ENCODE measurements around the gene RBM33.

DNA sequence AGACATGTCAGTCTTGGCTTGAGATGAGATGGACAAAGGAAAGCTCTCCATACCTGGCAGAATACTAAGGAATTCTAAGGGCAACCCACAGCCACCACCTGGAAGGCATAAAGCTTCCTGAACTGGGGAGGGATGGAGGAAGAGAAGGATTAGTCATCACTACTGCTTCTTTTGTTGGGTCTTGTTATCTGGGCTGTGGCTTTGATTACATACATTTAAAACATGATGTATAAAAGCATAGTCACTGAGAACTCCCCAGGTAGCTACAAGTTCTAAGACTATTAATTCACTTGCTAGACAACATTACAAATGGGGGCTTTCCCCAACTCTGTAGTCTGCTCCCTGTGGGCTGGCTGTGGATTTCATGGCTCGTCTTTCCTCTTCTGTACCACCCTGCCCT, 58.2 kb downstream of the RBM33 start:
- TF ChIP-seq POLR2A (IDR thresholded peaks at IDR 0.05; ENCODE audit: low read depth, low read length) (no peak), CEBPB (IDR thresholded peaks at IDR 0.05; ENCODE audit: low read depth, low read length) (no peak), MAFK (IDR thresholded peaks at IDR 0.05; ENCODE audit: low read depth, low read length) (no peak), FOS (IDR thresholded peaks at IDR 0.05; ENCODE audit: low read depth, low read length) (no peak), RAD21 (IDR thresholded peaks at IDR 0.05; ENCODE audit: low read length) (no peak), SMC3 (IDR thresholded peaks at IDR 0.05; ENCODE audit: low read depth, low read length) (no peak)
- TF ChIP-seq, protein P1, sequence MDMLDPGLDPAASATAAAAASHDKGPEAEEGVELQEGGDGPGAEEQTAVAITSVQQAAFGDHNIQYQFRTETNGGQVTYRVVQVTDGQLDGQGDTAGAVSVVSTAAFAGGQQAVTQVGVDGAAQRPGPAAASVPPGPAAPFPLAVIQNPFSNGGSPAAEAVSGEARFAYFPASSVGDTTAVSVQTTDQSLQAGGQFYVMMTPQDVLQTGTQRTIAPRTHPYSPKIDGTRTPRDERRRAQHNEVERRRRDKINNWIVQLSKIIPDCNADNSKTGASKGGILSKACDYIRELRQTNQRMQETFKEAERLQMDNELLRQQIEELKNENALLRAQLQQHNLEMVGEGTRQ (IDR thresholded peaks at IDR 0.05; ENCODE audit: low read depth, low read length) = no peak
- TF ChIP-seq, protein P2, sequence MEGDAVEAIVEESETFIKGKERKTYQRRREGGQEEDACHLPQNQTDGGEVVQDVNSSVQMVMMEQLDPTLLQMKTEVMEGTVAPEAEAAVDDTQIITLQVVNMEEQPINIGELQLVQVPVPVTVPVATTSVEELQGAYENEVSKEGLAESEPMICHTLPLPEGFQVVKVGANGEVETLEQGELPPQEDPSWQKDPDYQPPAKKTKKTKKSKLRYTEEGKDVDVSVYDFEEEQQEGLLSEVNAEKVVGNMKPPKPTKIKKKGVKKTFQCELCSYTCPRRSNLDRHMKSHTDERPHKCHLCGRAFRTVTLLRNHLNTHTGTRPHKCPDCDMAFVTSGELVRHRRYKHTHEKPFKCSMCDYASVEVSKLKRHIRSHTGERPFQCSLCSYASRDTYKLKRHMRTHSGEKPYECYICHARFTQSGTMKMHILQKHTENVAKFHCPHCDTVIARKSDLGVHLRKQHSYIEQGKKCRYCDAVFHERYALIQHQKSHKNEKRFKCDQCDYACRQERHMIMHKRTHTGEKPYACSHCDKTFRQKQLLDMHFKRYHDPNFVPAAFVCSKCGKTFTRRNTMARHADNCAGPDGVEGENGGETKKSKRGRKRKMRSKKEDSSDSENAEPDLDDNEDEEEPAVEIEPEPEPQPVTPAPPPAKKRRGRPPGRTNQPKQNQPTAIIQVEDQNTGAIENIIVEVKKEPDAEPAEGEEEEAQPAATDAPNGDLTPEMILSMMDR (conservative IDR thresholded peaks at IDR 0.05; ENCODE audit: low read depth, low read length) = no peak
- TF ChIP-seq, protein P3, sequence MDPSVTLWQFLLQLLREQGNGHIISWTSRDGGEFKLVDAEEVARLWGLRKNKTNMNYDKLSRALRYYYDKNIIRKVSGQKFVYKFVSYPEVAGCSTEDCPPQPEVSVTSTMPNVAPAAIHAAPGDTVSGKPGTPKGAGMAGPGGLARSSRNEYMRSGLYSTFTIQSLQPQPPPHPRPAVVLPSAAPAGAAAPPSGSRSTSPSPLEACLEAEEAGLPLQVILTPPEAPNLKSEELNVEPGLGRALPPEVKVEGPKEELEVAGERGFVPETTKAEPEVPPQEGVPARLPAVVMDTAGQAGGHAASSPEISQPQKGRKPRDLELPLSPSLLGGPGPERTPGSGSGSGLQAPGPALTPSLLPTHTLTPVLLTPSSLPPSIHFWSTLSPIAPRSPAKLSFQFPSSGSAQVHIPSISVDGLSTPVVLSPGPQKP (IDR thresholded peaks at IDR 0.05; ENCODE audit: borderline replicate concordance, low read depth, low read length) = no peak
